HG02885 (cell line): ENCODE results near the gene IRF8.
"Not testable (repeated sequence)": the region's sequence is repeated elsewhere in the genome, so short reads cannot be mapped to it uniquely, and the experiment has no call there.

ENCODE experiments used
- ATAC-seq: cut with Tn5 transposase; IDR thresholded peaks from one replicate; pipeline ENCODE4 v1.9.1; 2021; ENCODE audit warnings: mild to moderate bottlenecking; ENCODE audit not compliant: unreplicated experiment, poor library complexity

The IRF8 gene

GRCh38 chr16:85929259-85929721 is 30.3 kb downstream of the IRF8 start:
- no peak for ATAC-seq

GRCh38 chr16:85930301-85930700 is 31.3 kb downstream of the IRF8 start:
- ATAC-seq: no peak

DNA sequence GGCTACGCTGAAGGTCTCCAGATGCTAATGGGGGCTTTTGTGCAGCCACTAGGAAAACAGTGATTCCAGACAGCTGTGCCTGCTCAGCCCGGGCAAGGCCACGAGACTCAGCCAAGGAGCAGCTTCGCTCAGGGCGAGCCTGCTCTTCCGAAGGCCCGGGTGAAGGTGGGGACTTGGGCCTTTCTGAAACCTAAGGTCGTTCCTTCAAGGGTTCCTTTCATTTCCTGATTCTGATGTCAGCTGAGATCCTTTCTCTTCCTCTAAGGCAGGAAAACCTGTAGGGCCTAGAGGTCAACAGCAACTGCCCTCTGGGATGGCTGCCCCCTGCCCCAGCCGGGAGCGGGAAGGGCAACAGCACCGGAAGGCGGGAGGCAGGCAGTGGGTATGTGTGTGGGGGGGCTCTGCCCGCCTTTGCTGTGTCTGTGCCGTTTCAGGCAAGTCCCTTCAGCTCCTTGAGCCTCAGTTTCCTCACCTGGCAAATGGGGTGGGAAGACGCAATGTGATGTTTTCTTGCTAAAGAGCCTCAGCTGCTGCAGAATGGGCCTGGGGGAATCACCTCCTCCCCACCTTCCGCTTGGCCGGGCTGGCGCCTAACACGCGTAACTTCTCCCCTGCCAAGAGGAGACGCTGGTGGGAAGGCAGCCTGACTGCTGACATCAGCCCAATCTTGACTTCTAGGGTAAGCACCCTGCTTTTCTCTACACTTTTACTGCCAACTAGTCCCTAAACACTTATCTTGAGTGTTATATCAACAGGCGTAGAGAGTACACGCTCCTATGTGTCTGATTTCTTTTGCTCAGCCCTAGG is 32.8 kb downstream of the IRF8 start:
- no peak for ATAC-seq

DNA sequence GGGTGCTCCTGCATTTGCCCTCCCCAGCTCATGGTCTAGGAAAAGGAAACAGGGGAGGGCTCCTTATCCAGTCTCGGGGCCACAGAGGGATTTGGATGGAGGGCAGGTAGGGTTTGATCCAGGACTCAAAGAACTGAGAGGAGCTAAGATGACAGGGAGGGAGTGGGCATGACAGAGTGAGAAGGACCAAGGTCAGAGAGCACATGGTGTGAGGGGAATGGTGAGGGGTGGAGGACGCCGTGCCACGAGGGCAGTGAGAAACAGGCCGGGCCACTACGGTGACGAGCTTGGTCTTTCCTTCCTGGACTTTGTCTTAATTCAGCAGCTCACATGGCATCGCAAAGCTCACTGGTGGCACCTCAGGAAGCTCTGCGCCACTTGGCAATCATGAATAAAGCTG is 35.2 kb downstream of the IRF8 start:
- no peak for ATAC-seq

GRCh38 chr16:85935391-85935973 is 36.5 kb downstream of the IRF8 start:
- ATAC-seq: no peak

- peak; percentile 81 for ATAC-seq
Measured at GRCh38 chr16:85935974-85936760, 37.2 kb downstream of the IRF8 start.

GRCh38 chr16:85936816-85937215 is 37.9 kb downstream of the IRF8 start:
- ATAC-seq: peak; percentile 15

- ATAC-seq: no peak
Measured at GRCh38 chr16:85940214-85940613, 41.3 kb downstream of the IRF8 start.

DNA sequence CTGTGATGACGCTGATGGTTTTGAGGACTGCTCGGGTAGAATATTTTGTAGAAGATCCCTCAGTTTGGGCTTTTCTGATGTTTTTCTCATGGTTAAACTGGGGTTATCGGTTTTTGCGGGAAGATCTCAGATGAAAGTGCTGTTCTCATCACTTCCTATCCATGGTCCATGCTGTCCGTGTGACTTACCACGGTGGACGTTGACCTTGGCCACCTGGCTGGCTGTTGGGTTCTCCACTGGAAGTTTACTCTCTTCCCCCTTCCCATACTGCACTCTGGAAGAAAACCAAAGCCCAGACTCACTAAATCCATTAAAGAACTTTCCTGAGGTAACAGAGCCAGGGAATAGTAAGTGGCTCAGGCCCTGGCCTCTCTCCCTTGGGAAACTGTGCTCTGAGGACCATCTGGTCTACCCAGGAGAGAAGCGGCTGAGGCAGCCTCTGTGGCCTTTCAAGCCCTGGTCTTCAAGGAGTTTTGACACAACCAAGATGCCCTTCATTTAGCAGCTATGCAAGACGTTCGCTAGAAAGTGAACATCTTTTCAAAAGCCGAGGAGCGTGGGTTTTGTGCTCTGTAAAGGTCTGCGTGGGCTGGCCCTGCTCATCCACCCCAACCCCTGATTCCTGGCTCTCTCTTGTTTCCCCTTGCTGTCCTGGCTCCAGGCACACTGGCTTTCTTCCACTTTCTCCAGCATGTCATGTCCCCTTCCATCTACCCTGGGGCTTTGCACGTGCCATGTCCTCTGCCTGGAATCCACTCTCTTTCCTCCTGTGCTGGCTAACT is 43.1 kb downstream of the IRF8 start:
- no peak for ATAC-seq

DNA sequence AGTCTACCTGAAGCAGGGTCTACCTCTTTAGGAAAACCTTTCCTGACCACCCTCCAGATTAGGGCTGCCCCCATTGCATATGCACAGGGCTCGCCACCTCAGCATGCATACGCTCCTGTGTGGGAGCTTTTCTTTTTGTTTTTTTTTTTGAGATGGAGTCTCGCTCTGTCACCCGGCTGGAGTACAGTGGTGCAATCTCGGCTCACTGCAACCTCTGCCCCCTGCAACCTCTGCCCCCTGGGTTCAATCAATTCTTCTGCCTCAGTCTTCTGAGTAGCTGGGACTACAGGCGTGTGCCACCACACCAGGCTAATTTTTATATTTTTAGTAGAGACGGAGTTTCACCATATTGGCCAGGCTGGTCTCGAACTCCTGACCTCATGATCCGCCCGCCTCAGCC is 43.7 kb downstream of the IRF8 start:
- ATAC-seq: not testable (repeated sequence)

DNA sequence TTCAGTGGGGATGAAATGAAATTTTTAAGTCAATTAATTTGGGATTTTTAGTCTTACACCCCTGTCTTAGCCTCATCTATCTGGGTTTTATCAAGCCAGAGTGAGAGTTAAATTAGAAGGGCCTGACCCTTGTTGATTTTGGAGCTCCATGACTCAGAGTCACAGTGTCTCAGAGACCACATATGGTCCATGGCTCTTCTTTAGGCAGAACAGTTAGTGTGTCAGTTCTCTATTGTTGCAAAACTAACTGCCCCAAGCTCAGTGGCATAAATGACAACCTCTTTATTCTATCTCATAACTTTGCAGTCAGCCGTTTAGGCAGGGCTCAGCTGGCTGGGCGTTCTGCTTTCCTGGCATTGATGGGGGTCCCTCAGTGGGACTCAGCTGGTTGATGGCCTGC is 44.7 kb downstream of the IRF8 start:
- ATAC-seq: no peak

DNA sequence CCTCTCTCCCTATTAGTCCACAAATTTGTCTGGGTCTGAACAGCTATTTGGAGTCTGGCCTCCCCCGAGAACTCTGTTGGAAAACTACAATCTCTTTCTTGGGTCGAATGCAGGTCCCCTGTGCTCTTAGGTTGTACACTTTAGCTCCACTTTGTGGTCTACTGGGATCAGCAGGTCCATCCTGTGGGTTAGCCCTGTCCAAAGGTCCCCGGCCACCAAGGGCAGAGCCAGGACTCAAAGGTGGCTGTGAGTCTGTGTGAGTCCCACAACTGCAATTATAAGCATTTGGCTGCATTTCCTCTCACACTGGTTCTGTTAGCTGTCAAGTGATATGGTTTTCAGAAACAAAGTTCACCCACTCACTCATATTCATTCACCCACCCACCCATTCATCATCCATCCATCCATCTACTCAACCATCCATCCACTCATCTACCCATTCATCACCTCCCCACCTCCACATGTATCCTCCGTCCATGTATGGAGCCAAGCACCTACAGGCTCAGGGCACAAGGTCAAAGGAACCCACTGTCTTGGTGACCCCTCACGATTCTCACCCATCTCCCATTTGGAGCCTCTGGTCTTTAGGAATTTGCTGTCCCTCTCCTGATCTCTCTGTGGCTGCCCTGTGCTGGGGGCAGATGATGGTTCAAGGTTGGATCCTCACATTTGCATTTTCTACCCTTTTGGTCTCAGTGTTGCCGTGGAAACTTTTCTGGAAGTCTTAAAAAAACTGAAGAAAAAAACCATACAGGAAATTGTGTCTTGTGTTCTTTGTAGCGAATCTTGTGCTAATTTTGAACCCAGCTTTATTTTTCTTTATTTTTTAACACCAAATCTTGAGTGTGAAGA is 45.8 kb downstream of the IRF8 start:
- no peak for ATAC-seq

DNA sequence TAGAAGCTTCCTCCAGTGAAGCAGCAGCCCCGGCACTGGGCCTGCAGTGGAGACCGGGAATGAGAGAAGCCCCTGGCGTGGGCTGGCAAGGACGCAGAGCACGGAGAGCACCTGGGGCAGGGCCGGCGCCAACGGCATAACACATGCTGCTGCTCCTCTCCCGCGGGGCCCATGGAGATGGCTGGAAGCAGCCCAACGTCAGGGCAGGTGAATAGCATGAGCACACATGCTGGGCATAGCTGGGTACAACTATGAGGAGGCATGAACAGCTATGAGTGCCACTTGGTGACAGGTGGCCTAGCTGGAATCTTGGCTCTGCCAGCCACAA is 46.4 kb downstream of the IRF8 start:
- no peak for ATAC-seq

- no peak for ATAC-seq
Measured at GRCh38 chr16:85946541-85947124, 47.7 kb downstream of the IRF8 start.

DNA sequence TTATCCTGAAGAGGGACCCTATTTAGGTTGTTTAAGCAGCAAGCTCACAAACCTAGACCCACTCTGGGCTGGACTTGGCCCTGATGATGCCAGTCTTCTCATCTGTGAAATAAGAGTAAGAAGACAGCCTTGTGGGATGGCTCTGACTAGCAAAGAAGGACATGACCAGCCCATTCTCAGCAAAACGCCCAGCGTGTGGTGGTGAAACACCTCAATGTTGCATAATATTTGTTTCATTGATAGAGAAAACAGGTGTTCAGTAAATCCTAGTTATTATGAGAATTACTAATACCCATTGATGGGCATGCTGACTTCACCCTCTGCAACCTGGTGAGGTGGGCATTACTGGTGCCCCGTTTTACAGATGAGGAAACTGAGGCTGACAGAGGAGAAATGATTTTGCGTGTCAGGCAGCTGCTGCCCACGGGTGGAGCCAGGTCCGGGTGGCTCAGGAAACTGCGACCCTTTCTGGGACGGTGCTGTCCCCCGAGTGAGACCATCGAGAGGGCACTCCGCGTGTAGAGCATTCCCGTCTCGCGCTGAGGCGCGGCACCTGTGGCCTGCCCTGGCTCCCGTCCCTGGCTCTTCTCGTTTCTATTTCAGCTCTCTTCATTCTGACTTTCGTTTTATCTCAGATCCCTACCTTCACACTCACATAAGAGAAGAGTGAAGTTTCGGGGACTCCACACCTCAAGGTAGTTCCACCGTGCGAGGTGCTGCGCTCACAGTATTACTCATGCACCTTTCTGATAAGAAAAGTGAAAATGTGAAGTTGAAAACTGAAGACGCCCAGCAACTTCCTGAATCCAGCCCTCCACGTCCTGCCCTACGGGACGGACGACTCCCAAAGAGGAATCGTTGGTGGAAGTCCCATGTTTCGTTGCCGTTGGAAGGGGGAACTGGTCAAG is 48.5 kb downstream of the IRF8 start:
- peak; percentile 75 for ATAC-seq

DNA sequence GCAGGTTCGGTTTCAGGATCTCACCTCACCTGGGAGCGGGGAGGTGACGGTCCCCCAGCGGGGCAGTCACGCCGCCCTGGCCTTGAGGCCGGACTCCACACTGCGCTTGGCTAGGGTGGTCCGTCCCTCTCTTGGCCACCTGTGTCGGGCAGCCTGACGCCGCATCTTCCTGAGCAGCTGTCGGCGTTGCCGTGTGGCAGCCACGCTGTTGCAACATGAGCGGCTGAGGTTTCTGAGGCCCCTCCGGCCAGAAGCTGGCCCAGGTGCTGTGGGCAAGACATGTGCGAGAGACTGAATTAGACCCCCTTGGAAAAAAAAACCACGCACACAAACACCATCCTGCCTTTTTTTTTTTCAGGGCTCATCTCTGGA is 49.2 kb downstream of the IRF8 start:
- ATAC-seq: peak; percentile 39

- no peak for ATAC-seq
Measured at GRCh38 chr16:85948616-85949265, 49.8 kb downstream of the IRF8 start.
